ENCODE data around the gene IRX5. TPM values are rescaled to one million over a fixed set of nuclear protein-coding genes. Genes with fewer than 3 reads are reported as not detected.

Gene IRX5
- total RNA-seq, 1 donor from 2014 or later: 4.7 TPM

- H3K27ac Mint-ChIP-seq (ENCODE audit: unreplicated experiment): no peak overlapping the region
- TF ChIP-seq, protein P1, sequence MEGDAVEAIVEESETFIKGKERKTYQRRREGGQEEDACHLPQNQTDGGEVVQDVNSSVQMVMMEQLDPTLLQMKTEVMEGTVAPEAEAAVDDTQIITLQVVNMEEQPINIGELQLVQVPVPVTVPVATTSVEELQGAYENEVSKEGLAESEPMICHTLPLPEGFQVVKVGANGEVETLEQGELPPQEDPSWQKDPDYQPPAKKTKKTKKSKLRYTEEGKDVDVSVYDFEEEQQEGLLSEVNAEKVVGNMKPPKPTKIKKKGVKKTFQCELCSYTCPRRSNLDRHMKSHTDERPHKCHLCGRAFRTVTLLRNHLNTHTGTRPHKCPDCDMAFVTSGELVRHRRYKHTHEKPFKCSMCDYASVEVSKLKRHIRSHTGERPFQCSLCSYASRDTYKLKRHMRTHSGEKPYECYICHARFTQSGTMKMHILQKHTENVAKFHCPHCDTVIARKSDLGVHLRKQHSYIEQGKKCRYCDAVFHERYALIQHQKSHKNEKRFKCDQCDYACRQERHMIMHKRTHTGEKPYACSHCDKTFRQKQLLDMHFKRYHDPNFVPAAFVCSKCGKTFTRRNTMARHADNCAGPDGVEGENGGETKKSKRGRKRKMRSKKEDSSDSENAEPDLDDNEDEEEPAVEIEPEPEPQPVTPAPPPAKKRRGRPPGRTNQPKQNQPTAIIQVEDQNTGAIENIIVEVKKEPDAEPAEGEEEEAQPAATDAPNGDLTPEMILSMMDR (IDR thresholded peaks at IDR 0.05; ENCODE audit: partially characterized antibody, unreplicated experiment): no peak
Measured at GRCh38 chr16:54939029-54939346, 8.3 kb downstream of the IRX5 start.

GRCh38 chr16:54939510-54940278 is 9.0 kb downstream of the IRX5 start:
- TF ChIP-seq, protein P1 (IDR thresholded peaks at IDR 0.05; ENCODE audit: partially characterized antibody, unreplicated experiment): no peak
- DNase-seq: peak; percentile 68
- Mint-ChIP-seq H3K27ac (ENCODE audit: unreplicated experiment) (no peak overlapping the region), H3K4me3 (ENCODE audit: unreplicated experiment) (peak overlapping the region; percentile 34), H3K9me3 (ENCODE audit: unreplicated experiment) (peaks cover 9% of the 10 kb centered on the region), H3K27me3 (ENCODE audit: unreplicated experiment) (peaks cover 43% of the 10 kb centered on the region), H3K36me3 (ENCODE audit: unreplicated experiment) (peaks cover 7% of the 10 kb centered on the region), H3K4me1 (ENCODE audit: low read depth, unreplicated experiment) (peaks cover 30% of the 10 kb centered on the region)

More at GRCh38 chr16:54939029-54939346, 8.3 kb downstream of the IRX5 start:
- peaks cover 28% of the 10 kb centered on the region for H3K4me1 Mint-ChIP-seq (ENCODE audit: low read depth, unreplicated experiment)
- peaks cover 10% of the 10 kb centered on the region for H3K9me3 Mint-ChIP-seq (ENCODE audit: unreplicated experiment)
- DNase-seq: no peak
- H3K36me3 Mint-ChIP-seq (ENCODE audit: unreplicated experiment): peaks cover 7% of the 10 kb centered on the region
- peak overlapping the region; percentile 52 for H3K4me3 Mint-ChIP-seq (ENCODE audit: unreplicated experiment)
- H3K27me3 Mint-ChIP-seq (ENCODE audit: unreplicated experiment): peaks cover 43% of the 10 kb centered on the region

DNA sequence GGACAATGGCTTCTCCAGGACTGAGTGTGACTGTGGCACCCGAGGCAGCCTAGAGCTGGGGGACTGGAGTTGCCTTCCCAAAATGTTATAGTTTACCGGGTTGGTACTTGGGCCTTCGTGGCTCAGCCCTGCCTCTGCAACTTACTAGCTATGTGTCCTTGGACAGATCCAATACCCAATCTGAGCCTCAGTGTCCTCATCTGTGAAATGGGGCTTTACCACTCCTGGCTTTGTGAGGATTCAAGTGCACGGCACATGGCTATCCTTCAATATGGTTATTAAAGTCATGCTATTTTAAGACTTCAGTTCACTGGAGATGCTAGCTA is 9.6 kb downstream of the IRX5 start:
- H3K36me3 Mint-ChIP-seq (ENCODE audit: unreplicated experiment): peaks cover 7% of the 10 kb centered on the region
- no peak overlapping the region for H3K4me3 Mint-ChIP-seq (ENCODE audit: unreplicated experiment)
- H3K27me3 Mint-ChIP-seq (ENCODE audit: unreplicated experiment): peaks cover 43% of the 10 kb centered on the region
- TF ChIP-seq, protein P1 (IDR thresholded peaks at IDR 0.05; ENCODE audit: partially characterized antibody, unreplicated experiment): no peak
- no peak overlapping the region for H3K27ac Mint-ChIP-seq (ENCODE audit: unreplicated experiment)
- DNase-seq: no peak
- peaks cover 25% of the 10 kb centered on the region for H3K4me1 Mint-ChIP-seq (ENCODE audit: low read depth, unreplicated experiment)
- peaks cover 9% of the 10 kb centered on the region for H3K9me3 Mint-ChIP-seq (ENCODE audit: unreplicated experiment)

DNA sequence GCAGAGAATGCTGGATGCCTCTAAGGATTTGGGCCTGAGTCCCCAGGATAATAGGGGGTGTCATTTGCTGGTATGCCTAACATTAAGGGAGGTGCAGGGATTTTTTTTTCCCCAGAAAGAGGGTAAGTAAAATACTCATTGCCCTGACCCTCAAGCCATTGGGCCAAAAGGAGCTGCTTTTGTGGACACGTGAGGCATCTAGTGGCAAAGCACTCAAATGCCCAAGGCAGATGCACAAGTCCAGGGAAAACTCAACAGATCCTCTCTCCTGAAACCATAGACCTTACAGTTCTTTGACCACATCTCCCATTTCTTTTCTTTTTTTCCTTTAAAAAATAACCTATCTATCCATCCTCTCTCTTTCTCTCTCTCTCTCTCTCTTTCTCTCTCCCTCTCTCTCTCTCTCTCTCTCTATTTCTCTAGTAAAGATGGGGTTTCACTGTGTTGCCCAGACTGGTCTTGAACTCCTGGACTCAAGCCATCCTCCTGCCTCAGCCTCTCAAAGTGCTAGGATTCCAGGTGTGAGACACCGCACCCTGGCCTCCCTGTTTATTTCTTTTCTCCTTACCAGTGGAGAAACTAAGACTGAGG is 11.8 kb downstream of the IRX5 start:
- peaks cover 7% of the 10 kb centered on the region for H3K36me3 Mint-ChIP-seq (ENCODE audit: unreplicated experiment)
- no peak overlapping the region for H3K27ac Mint-ChIP-seq (ENCODE audit: unreplicated experiment)
- TF ChIP-seq, protein P1 (IDR thresholded peaks at IDR 0.05; ENCODE audit: partially characterized antibody, unreplicated experiment): no peak

DNA sequence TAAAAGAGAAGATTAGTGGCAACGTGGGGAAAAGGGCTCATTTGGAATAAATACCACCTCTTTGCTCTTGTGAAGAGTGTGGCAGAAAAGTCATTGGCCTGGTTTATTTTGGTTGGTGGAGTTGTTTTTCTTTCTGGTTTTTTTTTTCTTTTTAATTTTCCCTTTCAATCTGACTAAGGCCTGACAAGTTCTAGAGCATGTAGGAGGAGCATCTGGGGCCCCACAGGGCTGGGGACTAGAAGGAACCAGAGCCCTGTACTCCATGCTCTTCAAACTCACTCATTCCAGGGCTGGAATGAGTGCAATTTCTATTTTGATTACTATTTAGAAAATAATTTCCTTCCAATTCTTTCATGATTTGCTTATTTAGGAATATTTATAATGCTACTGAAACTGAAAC is 13.3 kb downstream of the IRX5 start:
- no peak overlapping the region for H3K4me3 Mint-ChIP-seq (ENCODE audit: unreplicated experiment)
- TF ChIP-seq, protein P1 (IDR thresholded peaks at IDR 0.05; ENCODE audit: partially characterized antibody, unreplicated experiment): no peak
- DNase-seq: no peak
- H3K9me3 Mint-ChIP-seq (ENCODE audit: unreplicated experiment): peaks cover 7% of the 10 kb centered on the region
- H3K27ac Mint-ChIP-seq (ENCODE audit: unreplicated experiment): no peak overlapping the region
- H3K27me3 Mint-ChIP-seq (ENCODE audit: unreplicated experiment): peaks cover 35% of the 10 kb centered on the region
- H3K36me3 Mint-ChIP-seq (ENCODE audit: unreplicated experiment): peaks cover 7% of the 10 kb centered on the region
- peaks cover 17% of the 10 kb centered on the region for H3K4me1 Mint-ChIP-seq (ENCODE audit: low read depth, unreplicated experiment)

More for the DNA sequence above, 11.8 kb downstream of the IRX5 start:
- Mint-ChIP-seq H3K9me3 (ENCODE audit: unreplicated experiment) (peaks cover 9% of the 10 kb centered on the region), H3K4me3 (ENCODE audit: unreplicated experiment) (no peak overlapping the region), H3K27me3 (ENCODE audit: unreplicated experiment) (peaks cover 34% of the 10 kb centered on the region), H3K4me1 (ENCODE audit: low read depth, unreplicated experiment) (peaks cover 19% of the 10 kb centered on the region)
- DNase-seq: no peak
